MM.1S (cell line): ENCODE results near the gene KCNJ1.
A peak's percentile ranks its signal among the peaks of the same experiment; 100 is the strongest.

Experiments
- DNase-seq: peaks from one replicate; pipeline ENCODE4 v3.0.0-alpha.2; 2015
- H2AFZ ChIP-seq: fragments of 300-600 bp; sonication (generic); 2 replicates; pipeline ENCODE4 v1.6.0; 2016; ENCODE audit warnings: antibody characterized with exemption, low read length
- H3F3A ChIP-seq: fragments of 300-600 bp; sonication (generic); 2 replicates; pipeline ENCODE4 v1.6.1; 2016; ENCODE audit warnings: mild to moderate bottlenecking, antibody characterized with exemption, low read length, moderate library complexity, mixed read lengths; ENCODE audit not compliant: insufficient read depth
- H3K27ac ChIP-seq: fragments of 300-600 bp; sonication (generic); 2 replicates; pipeline ENCODE4 v1.5.1; 2016; ENCODE audit warnings: mild to moderate bottlenecking, low read length
- H3K27me3 ChIP-seq: fragments of 300-600 bp; sonication (generic); replicated peaks from 2 replicates; pipeline ENCODE4 v1.6.0; 2016; ENCODE audit warnings: low read length; ENCODE audit not compliant: insufficient read depth
- H3K36me3 ChIP-seq: fragments of 300-600 bp; sonication (generic); replicated peaks from 2 replicates; pipeline ENCODE4 v1.6.1; 2016; ENCODE audit warnings: mild to moderate bottlenecking, low read length, mixed read lengths; ENCODE audit not compliant: insufficient read depth
- H3K4me1 ChIP-seq: fragments of 300-600 bp; sonication (generic); 2 replicates; pipeline ENCODE4 v1.6.1; 2016; ENCODE audit warnings: low read length, mixed read lengths
- H3K4me2 ChIP-seq: fragments of 300-600 bp; sonication (generic); 2 replicates; pipeline ENCODE4 v1.6.0; 2016; ENCODE audit warnings: low read depth, low read length
- H3K4me3 ChIP-seq: fragments of 300-600 bp; sonication (generic); 2 replicates; pipeline ENCODE4 v1.5.1; 2016; ENCODE audit warnings: low read length, mixed read lengths
- H3K79me2 ChIP-seq: fragments of 300-600 bp; sonication (generic); 2 replicates; pipeline ENCODE4 v1.6.1; 2016; ENCODE audit warnings: mixed run types, low read length, mixed read lengths
- H3K9ac ChIP-seq: fragments of 300-600 bp; sonication (generic); 2 replicates; pipeline ENCODE4 v1.6.1; 2016; ENCODE audit warnings: low read length, mixed read lengths
- H3K9me2 ChIP-seq: fragments of 300-600 bp; sonication (generic); replicated peaks from 2 replicates; pipeline ENCODE4 v1.6.1; 2016; ENCODE audit warnings: mild to moderate bottlenecking, low read length, mixed read lengths; ENCODE audit not compliant: insufficient read depth
- H3K9me3 ChIP-seq: fragments of 300-600 bp; sonication (generic); replicated peaks from 2 replicates; pipeline ENCODE4 v1.6.1; 2016; ENCODE audit warnings: mild to moderate bottlenecking, low read length, mixed read lengths; ENCODE audit not compliant: insufficient read depth
- H4K20me1 ChIP-seq: fragments of 300-600 bp; sonication (generic); 2 replicates; pipeline ENCODE4 v1.6.1; 2016; ENCODE audit warnings: mild to moderate bottlenecking, low read length, moderate library complexity, mixed read lengths; ENCODE audit not compliant: insufficient read depth
- EZH2 ChIP-seq: fragments of 300-600 bp; sonication (generic); optimal IDR thresholded peaks from 2 replicates; pipeline ENCODE3; 2017; ENCODE audit warnings: low read depth, mild to moderate bottlenecking, antibody characterized with exemption, low read length, mixed read lengths
- EZH2phosphoT487 ChIP-seq: fragments of 300-600 bp; sonication (generic); IDR thresholded peaks from 2 replicates; pipeline ENCODE4 v1.6.1; 2018; ENCODE audit warnings: antibody characterized with exemption, low read length
- TF ChIP-seq, protein P1 (sequence below): fragments of 300-600 bp; sonication (generic); IDR thresholded peaks from 2 replicates; pipeline ENCODE4 v1.5.1; 2016; ENCODE audit warnings: antibody characterized with exemption, low read length, mixed read lengths

The KCNJ1 gene

GRCh38 chr11:128796270-128796669, 70.8 kb downstream of the KCNJ1 start:
- Histone ChIP-seq H3K9me2 (no peaks in the 10 kb centered on the region), H3K27ac (no peak overlapping the region), H4K20me1 (0 out of 2 replicates have a peak, but pooled peaks cover 6% of the 10 kb centered on the region), H3K4me1 (peaks cover 9% of the 10 kb centered on the region), H3K4me2 (no peak overlapping the region), H3K27me3 (no peaks in the 10 kb centered on the region), H2AFZ (no peak overlapping the region), H3K4me3 (no peak overlapping the region), H3K9ac (no peak overlapping the region), H3K36me3 (peaks cover 4% of the 10 kb centered on the region), H3F3A (no peaks in the 10 kb centered on the region), H3K79me2 (peaks cover 88% of the 10 kb centered on the region), H3K9me3 (no peaks in the 10 kb centered on the region)
- TF ChIP-seq EZH2phosphoT487 (no peak), EZH2 (no peak)
- TF ChIP-seq, protein P1, sequence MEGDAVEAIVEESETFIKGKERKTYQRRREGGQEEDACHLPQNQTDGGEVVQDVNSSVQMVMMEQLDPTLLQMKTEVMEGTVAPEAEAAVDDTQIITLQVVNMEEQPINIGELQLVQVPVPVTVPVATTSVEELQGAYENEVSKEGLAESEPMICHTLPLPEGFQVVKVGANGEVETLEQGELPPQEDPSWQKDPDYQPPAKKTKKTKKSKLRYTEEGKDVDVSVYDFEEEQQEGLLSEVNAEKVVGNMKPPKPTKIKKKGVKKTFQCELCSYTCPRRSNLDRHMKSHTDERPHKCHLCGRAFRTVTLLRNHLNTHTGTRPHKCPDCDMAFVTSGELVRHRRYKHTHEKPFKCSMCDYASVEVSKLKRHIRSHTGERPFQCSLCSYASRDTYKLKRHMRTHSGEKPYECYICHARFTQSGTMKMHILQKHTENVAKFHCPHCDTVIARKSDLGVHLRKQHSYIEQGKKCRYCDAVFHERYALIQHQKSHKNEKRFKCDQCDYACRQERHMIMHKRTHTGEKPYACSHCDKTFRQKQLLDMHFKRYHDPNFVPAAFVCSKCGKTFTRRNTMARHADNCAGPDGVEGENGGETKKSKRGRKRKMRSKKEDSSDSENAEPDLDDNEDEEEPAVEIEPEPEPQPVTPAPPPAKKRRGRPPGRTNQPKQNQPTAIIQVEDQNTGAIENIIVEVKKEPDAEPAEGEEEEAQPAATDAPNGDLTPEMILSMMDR, result no peak
- DNase-seq, result peak; percentile 9

GRCh38 chr11:128790196-128790595, 76.9 kb downstream of the KCNJ1 start:
- no peak overlapping the region for H2AFZ ChIP-seq
- H3K36me3 ChIP-seq, result peaks cover 13% of the 10 kb centered on the region; the same call in 1 of the 2 replicates
- H3K9me3 ChIP-seq, result no peaks in the 10 kb centered on the region
- H3K9me2 ChIP-seq, result no peaks in the 10 kb centered on the region
- no peak overlapping the region for H3K4me3 ChIP-seq
- no peak overlapping the region for H3K27ac ChIP-seq
- peaks cover 3% of the 10 kb centered on the region; the same call in 1 of the 2 replicates for H3K4me1 ChIP-seq
- no peaks in the 10 kb centered on the region for H3F3A ChIP-seq
- no peaks in the 10 kb centered on the region for H4K20me1 ChIP-seq
- DNase-seq, result no peak
- H3K4me2 ChIP-seq, result no peak overlapping the region
- H3K79me2 ChIP-seq, result peaks cover 81% of the 10 kb centered on the region
- no peak overlapping the region for H3K9ac ChIP-seq
- H3K27me3 ChIP-seq, result no peaks in the 10 kb centered on the region
- TF ChIP-seq EZH2phosphoT487 (no peak), EZH2 (no peak)
- TF ChIP-seq, protein P1, result no peak

GRCh38 chr11:128789497-128790150, 77.5 kb downstream of the KCNJ1 start:
- H3K27ac ChIP-seq, result no peak overlapping the region
- H3K27me3 ChIP-seq, result no peaks in the 10 kb centered on the region
- H2AFZ ChIP-seq, result no peak overlapping the region
- no peaks in the 10 kb centered on the region for H4K20me1 ChIP-seq
- peaks cover 13% of the 10 kb centered on the region; the same call in 1 of the 2 replicates for H3K36me3 ChIP-seq
- peaks cover 79% of the 10 kb centered on the region for H3K79me2 ChIP-seq
- H3K9me2 ChIP-seq, result no peaks in the 10 kb centered on the region
- DNase-seq, result no peak
- H3K4me2 ChIP-seq, result no peak overlapping the region
- no peaks in the 10 kb centered on the region for H3K9me3 ChIP-seq
- no peak for TF ChIP-seq EZH2phosphoT487
- TF ChIP-seq, protein P1, result no peak
- TF ChIP-seq EZH2, result no peak
- H3K9ac ChIP-seq, result no peak overlapping the region
- H3K4me3 ChIP-seq, result no peak overlapping the region
- no peaks in the 10 kb centered on the region for H3F3A ChIP-seq
- H3K4me1 ChIP-seq, result no peaks in the 10 kb centered on the region
